KBM-7 (cell line): ENCODE measurements around the gene EXOSC7.
"Not testable (repeated sequence)": the region's sequence is repeated elsewhere in the genome, so short reads cannot be mapped to it uniquely, and the experiment has no call there.

Source experiments
- DNase-seq: peaks from one replicate; pipeline ENCODE4 v3.0.0-alpha.2; 2015
- in situ Hi-C: fragments of 300-500 bp; cut with MboI; formaldehyde crosslinking; loops from 2 replicates; pipeline ENCODE4 v1.14.3; 2020; ENCODE audit warnings: low sequenced_read_pairs, low pct_unique_long_range_greater_than_20kb, mixed read lengths

The EXOSC7 gene

GRCh38 chr3:45037720-45038455 is 61.8 kb downstream of the EXOSC7 start:
- DNase-seq = peak; percentile 99
- in situ Hi-C loops = loop anchor here (25.0 kb wide), 1 partner anchor 624 kb away; no protein-coding TSS in a partner anchor

- in situ Hi-C loops = loop anchor here (10.0 to 25.0 kb wide), 3 partner anchors 173 to 621 kb away; no protein-coding TSS in a partner anchor
- no peak for DNase-seq
Observed at GRCh38 chr3:45041666-45042065, 65.6 kb downstream of the EXOSC7 start.

- in situ Hi-C loops = loop anchor here (10.0 to 25.0 kb wide), 3 partner anchors 173 to 620 kb away; no protein-coding TSS in a partner anchor
- no peak for DNase-seq
Observed at GRCh38 chr3:45042162-45042561, 66.1 kb downstream of the EXOSC7 start.

GRCh38 chr3:45043728-45044299 is 67.8 kb downstream of the EXOSC7 start:
- in situ Hi-C loops = loop anchor here (10.0 to 25.0 kb wide), 3 partner anchors 171 to 618 kb away; no protein-coding TSS in a partner anchor
- DNase-seq = peak; percentile 22

- no peak for DNase-seq
- in situ Hi-C loops = loop anchor here (10.0 to 25.0 kb wide), 3 partner anchors 167 to 614 kb away; no protein-coding TSS in a partner anchor
Observed at GRCh38 chr3:45048244-45048643, 72.2 kb downstream of the EXOSC7 start.

- no peak for DNase-seq
- in situ Hi-C loops = loop anchor here (10.0 to 25.0 kb wide), 3 partner anchors 165 to 612 kb away; no protein-coding TSS in a partner anchor
Observed at GRCh38 chr3:45049807-45050206, 73.8 kb downstream of the EXOSC7 start.

- no peak for DNase-seq
- in situ Hi-C loops = no loop called here
Observed at GRCh38 chr3:45051685-45052084, 75.6 kb downstream of the EXOSC7 start.

GRCh38 chr3:45053805-45054195 is 77.8 kb downstream of the EXOSC7 start:
- in situ Hi-C loops, DNase-seq: not testable (repeated sequence)

GRCh38 chr3:45054196-45054857 is 78.3 kb downstream of the EXOSC7 start:
- no peak for DNase-seq
- in situ Hi-C loops = no loop called here

GRCh38 chr3:45055032-45055410 is 79.0 kb downstream of the EXOSC7 start:
- in situ Hi-C loops = no loop called here
- DNase-seq = no peak

- DNase-seq = peak; percentile 63
- in situ Hi-C loops = no loop called here
Observed at GRCh38 chr3:45055411-45056143, 79.5 kb downstream of the EXOSC7 start.

- in situ Hi-C loops = no loop called here
- no peak for DNase-seq
Observed at GRCh38 chr3:45056608-45057301, 80.7 kb downstream of the EXOSC7 start.

- DNase-seq = no peak
- in situ Hi-C loops = no loop called here
Observed at GRCh38 chr3:45057557-45057956, 81.5 kb downstream of the EXOSC7 start.

- no peak for DNase-seq
- in situ Hi-C loops = no loop called here
Observed at GRCh38 chr3:45059132-45059531, 83.1 kb downstream of the EXOSC7 start.

- no peak for DNase-seq
- in situ Hi-C loops = no loop called here
Observed at GRCh38 chr3:45060165-45060892, 84.3 kb downstream of the EXOSC7 start.
